Measurements from ENCODE around the gene FBXO21. TPM values are rescaled to one million over a fixed set of nuclear protein-coding genes. Genes with fewer than 3 reads are reported as not detected.

FBXO21 gene
- total RNA-seq, 4 donors from 2014 or later = 80.2 to 95.8 (median 81.9) TPM

DNA sequence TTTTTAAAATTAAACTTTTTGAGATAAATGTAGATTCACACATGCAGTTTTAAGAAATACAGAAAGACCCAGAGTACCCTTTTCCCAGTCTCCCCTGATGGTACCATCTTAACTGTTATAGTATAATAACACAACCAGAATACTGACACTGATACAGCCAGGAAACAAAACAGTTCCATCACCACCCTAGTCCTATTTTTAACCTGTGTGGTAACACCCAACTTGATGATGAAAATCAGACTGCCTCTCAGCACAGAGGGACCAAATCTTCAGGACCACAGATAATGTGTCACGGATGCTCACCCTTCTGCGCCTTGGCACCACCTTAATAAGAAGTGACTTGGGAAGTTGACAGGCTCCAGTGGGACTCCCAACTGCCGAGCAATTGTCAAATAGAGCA, 18.1 kb downstream of the FBXO21 start:
- Histone ChIP-seq H3K36me3 (peaks cover 6 to 100% of the 10 kb centered on the region in 2 donors), H3K27me3 (no peaks in the 10 kb centered on the region), H3K27ac (no peak overlapping the region), H3K4me3 (no peak overlapping the region), H3K4me1 (no peaks in the 10 kb centered on the region), H3K9me3 (no peaks in the 10 kb centered on the region)
- TF ChIP-seq EP300 (IDR thresholded peaks at IDR 0.05) (no peak), POLR2AphosphoS5 (IDR thresholded peaks at IDR 0.05) (no peak), POLR2A (IDR thresholded peaks at IDR 0.05) (no peak)
- TF ChIP-seq, protein P1, sequence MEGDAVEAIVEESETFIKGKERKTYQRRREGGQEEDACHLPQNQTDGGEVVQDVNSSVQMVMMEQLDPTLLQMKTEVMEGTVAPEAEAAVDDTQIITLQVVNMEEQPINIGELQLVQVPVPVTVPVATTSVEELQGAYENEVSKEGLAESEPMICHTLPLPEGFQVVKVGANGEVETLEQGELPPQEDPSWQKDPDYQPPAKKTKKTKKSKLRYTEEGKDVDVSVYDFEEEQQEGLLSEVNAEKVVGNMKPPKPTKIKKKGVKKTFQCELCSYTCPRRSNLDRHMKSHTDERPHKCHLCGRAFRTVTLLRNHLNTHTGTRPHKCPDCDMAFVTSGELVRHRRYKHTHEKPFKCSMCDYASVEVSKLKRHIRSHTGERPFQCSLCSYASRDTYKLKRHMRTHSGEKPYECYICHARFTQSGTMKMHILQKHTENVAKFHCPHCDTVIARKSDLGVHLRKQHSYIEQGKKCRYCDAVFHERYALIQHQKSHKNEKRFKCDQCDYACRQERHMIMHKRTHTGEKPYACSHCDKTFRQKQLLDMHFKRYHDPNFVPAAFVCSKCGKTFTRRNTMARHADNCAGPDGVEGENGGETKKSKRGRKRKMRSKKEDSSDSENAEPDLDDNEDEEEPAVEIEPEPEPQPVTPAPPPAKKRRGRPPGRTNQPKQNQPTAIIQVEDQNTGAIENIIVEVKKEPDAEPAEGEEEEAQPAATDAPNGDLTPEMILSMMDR (IDR thresholded peaks at IDR 0.05) = no peak
- no peak for ATAC-seq
- WGBS, 2 donors (ENCODE audit: low coverage in 1 of 2) = 89 to 97% methylated on average over 3 of the region's 3 CpGs

DNA sequence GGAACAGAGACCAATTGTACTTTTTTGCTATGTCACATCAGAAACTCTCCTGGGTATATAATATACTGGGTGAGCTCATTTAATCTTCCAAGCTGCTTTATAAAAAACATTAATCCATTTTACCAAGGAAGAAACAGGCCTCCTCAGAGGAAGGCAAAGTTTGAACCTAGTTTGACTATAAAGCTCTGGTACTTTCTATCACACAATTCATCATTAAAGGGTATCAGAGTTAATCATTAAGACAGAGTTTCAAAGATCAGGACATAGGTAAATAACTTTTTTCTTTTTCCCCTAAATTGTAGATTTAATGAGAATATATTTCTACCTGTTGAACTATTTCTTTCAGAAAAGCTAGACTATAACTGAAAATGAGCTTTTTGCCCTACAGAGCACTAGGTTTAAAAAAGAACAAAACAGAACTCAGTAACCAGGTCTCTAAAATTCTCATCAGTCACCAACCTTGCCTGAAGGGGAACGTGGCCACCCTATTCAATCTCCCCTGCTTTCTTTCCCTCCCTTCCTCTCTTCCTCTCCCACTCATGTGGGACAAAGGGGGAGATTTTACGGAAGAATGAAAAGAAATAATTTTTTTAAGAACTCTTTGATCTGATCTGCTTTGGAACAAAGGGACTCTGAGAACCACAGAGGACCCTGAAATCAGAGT, 18.6 kb downstream of the FBXO21 start:
- H3K9me3 ChIP-seq = no peaks in the 10 kb centered on the region
- ATAC-seq = no peak
- H3K4me1 ChIP-seq = no peaks in the 10 kb centered on the region
- 75 to 78% methylated on average over 2 of the region's 2 CpGs for WGBS, 2 donors (ENCODE audit: low coverage in 1 of 2)
- no peak overlapping the region for H3K4me3 ChIP-seq
- H3K27me3 ChIP-seq = no peaks in the 10 kb centered on the region
- no peak overlapping the region for H3K27ac ChIP-seq
- TF ChIP-seq POLR2AphosphoS5 (IDR thresholded peaks at IDR 0.05) (no peak), EP300 (IDR thresholded peaks at IDR 0.05) (no peak), POLR2A (IDR thresholded peaks at IDR 0.05) (no peak)
- TF ChIP-seq, protein P1 (IDR thresholded peaks at IDR 0.05) = no peak
- peaks cover 6 to 100% of the 10 kb centered on the region in 2 donors for H3K36me3 ChIP-seq

DNA sequence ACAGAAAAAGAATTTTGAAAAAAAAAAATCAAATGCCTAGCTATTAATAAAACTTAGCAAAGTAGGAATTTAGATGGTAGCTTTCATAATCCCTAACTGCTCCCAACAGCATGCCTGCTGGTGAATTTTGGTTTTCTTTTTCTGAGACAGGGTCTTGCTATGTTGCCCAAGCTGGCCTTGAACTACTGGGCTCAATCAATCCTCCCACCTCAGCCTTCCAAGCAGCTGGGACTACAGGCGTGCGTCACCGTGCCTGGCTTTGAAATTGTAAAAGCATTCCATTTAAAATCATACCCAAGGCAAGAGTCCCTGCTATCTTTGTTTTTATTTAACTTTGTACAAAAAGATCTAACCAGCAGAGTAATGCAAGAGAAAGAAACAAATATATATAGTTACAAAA, 20.7 kb downstream of the FBXO21 start:
- WGBS, 2 donors (ENCODE audit: low coverage in 1 of 2) = 100% methylated on average over 3 of the region's 3 CpGs
- Histone ChIP-seq H3K4me3 (no peak overlapping the region), H3K27ac (no peak overlapping the region), H3K4me1 (no peaks in the 10 kb centered on the region), H3K36me3 (peaks cover 6 to 100% of the 10 kb centered on the region in 2 donors), H3K9me3 (no peaks in the 10 kb centered on the region), H3K27me3 (no peaks in the 10 kb centered on the region)
- TF ChIP-seq, protein P1 (IDR thresholded peaks at IDR 0.05) = no peak
- no peak for TF ChIP-seq POLR2AphosphoS5 (IDR thresholded peaks at IDR 0.05)
- TF ChIP-seq EP300 (IDR thresholded peaks at IDR 0.05) = no peak
- no peak for TF ChIP-seq POLR2A (IDR thresholded peaks at IDR 0.05)
- no peak for ATAC-seq

DNA sequence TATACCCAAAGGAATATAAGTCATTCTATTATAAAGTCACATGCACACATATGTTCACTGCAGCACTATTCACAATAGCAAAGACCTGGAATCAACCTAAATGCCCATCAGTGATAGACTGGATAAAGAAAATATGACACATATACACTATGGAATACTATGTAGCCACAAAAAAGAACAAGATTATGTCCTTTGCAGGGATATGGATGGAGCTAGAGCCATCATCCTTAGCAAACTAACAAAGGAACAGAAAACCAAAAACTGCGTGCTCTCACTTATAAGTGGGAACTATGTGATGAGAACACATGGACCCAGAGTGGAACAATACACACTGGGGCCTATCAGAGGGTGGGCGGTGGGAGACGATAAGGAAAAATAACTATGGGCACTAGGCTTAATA, 21.3 kb downstream of the FBXO21 start:
- H3K27ac ChIP-seq = no peak overlapping the region
- 100% methylated on average over 1 to 3 of the region's 3 CpGs for WGBS, 2 donors (ENCODE audit: low coverage in 1 of 2)
- no peak for ATAC-seq
- H3K36me3 ChIP-seq = peaks cover 6 to 100% of the 10 kb centered on the region in 2 donors
- no peak overlapping the region for H3K4me3 ChIP-seq
- TF ChIP-seq EP300 (IDR thresholded peaks at IDR 0.05) (no peak), POLR2A (IDR thresholded peaks at IDR 0.05) (no peak)
- TF ChIP-seq, protein P1 (IDR thresholded peaks at IDR 0.05) = no peak
- no peaks in the 10 kb centered on the region for H3K4me1 ChIP-seq
- no peaks in the 10 kb centered on the region for H3K9me3 ChIP-seq
- H3K27me3 ChIP-seq = no peaks in the 10 kb centered on the region

DNA sequence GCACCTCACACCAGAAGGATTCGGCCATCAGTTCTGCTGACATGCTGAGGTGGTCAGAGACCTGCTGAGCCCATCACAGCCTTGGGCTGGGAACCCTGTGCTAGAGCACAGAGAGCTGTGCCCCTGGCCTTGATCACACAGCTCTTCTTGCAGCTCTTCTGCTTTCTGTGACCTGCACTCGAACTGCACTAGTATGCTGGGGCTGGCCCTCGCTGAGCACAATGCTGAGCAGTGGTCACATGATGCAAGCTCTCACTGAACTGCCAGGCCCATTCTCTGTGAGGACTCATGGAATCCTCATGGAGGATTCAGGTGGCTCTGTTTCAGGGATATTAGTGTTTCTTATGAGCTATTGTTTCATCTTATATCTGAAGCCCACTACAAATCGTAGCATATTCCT, 22.5 kb downstream of the FBXO21 start:
- Histone ChIP-seq H3K27ac (no peak overlapping the region), H3K9me3 (no peaks in the 10 kb centered on the region), H3K36me3 (peaks cover 6 to 100% of the 10 kb centered on the region in 2 donors), H3K4me1 (no peaks in the 10 kb centered on the region), H3K27me3 (no peaks in the 10 kb centered on the region), H3K4me3 (no peak overlapping the region)
- TF ChIP-seq, protein P1 (IDR thresholded peaks at IDR 0.05) = no peak
- TF ChIP-seq POLR2AphosphoS5 (IDR thresholded peaks at IDR 0.05) = no peak
- no peak for TF ChIP-seq POLR2A (IDR thresholded peaks at IDR 0.05)
- no peak for TF ChIP-seq EP300 (IDR thresholded peaks at IDR 0.05)
- no peak for ATAC-seq
- 73 to 86% methylated on average over 4 of the region's 4 CpGs for WGBS, 2 donors (ENCODE audit: low coverage in 1 of 2)
